Effector memory CD8-positive, alpha-beta T cell (primary cell): Measurements from ENCODE around the gene ADAMTS5.

ENCODE experiments used
- ATAC-seq: fragments of 150-1000 bp; cut with Tn5 transposase; replicated peaks from 2 replicates; pipeline ENCODE4 v1.10.0; 2021; ENCODE audit warnings: mild to moderate bottlenecking, moderate library complexity
- DNase-seq, 3 experiments: peaks; one replicate each; pipeline ENCODE4 v3.0.0; 2021
- H3K27ac Mint-ChIP-seq, 2 donors: one replicate each; pipeline ENCODE4 v1.8.0; 2022; ENCODE audit warnings: mild to moderate bottlenecking in 2 of 2, mixed read lengths in 2 of 2, moderate library complexity in 2 of 2
- H3K27me3 Mint-ChIP-seq, 2 donors: one replicate each; pipeline ENCODE4 v1.8.0; 2022; ENCODE audit warnings: mixed read lengths in 2 of 2
- H3K36me3 Mint-ChIP-seq: one replicate; pipeline ENCODE4 v1.8.0; 2022; ENCODE audit warnings: mild to moderate bottlenecking, moderate library complexity, mixed read lengths; ENCODE audit not compliant: insufficient read depth
- H3K4me1 Mint-ChIP-seq, 2 donors: one replicate each; pipeline ENCODE4 v1.8.0; 2022; ENCODE audit warnings: low read depth in 2 of 2, mixed read lengths in 2 of 2
- H3K4me3 Mint-ChIP-seq, 2 donors: one replicate each; pipeline ENCODE4 v1.8.0; 2022; ENCODE audit warnings: mild to moderate bottlenecking in 2 of 2, mixed read lengths in 2 of 2, moderate library complexity in 2 of 2
- H3K9me3 Mint-ChIP-seq, 2 donors: one replicate each; pipeline ENCODE4 v1.8.0; 2022; ENCODE audit warnings: mixed read lengths in 2 of 2
- total RNA-seq, 9 experiments: gene quantifications; one replicate each; lab custom pipeline; 2026; lab: John Stamatoyannopoulos, UW

The ADAMTS5 gene
- 0 to 0.30 (median 0) reads per million in 9 experiments for total RNA-seq

GRCh38 chr21:26967062-26967913, at the start of gene ADAMTS5:
Gene ADAMTS5, minus strand, starts transcription at chr21:26967088. Its CDS starts 697 bp downstream, at chr21:26966391.
- ATAC-seq, result no peak

GRCh38 chr21:27001526-27001925, 34.6 kb upstream of the ADAMTS5 start:
- DNase-seq, result no peak
- no peaks in the 10 kb centered on the region for H3K36me3 Mint-ChIP-seq
- H3K27ac Mint-ChIP-seq, result no peak overlapping the region
- ATAC-seq, result no peak
- H3K9me3 Mint-ChIP-seq, result no peaks in the 10 kb centered on the region
- no peaks in the 10 kb centered on the region for H3K4me1 Mint-ChIP-seq
- no peaks in the 10 kb centered on the region for H3K27me3 Mint-ChIP-seq
- H3K4me3 Mint-ChIP-seq, result no peak overlapping the region

More at GRCh38 chr21:26967062-26967913, at the start of gene ADAMTS5:
- H3K36me3 Mint-ChIP-seq, result no peaks in the 10 kb centered on the region
- no peaks in the 10 kb centered on the region for H3K9me3 Mint-ChIP-seq
- no peak for DNase-seq
- H3K4me1 Mint-ChIP-seq, result peaks cover 0 to 3% of the 10 kb centered on the region in 2 donors
- H3K27me3 Mint-ChIP-seq, result peaks cover 31 to 45% of the 10 kb centered on the region in 2 donors
- no peak within 1 kb of the TSS for H3K4me3 Mint-ChIP-seq
- H3K27ac Mint-ChIP-seq, result no peak within 1 kb of the TSS

- Mint-ChIP-seq H3K4me1 (no peaks in the 10 kb centered on the region), H3K9me3 (peaks cover 0 to 5% of the 10 kb centered on the region in 2 donors), H3K36me3 (no peaks in the 10 kb centered on the region), H3K27ac (no peak overlapping the region), H3K27me3 (no peaks in the 10 kb centered on the region), H3K4me3 (no peak overlapping the region)
- DNase-seq (no peak), ATAC-seq (no peak)
Measured at GRCh38 chr21:26983576-26983975, 16.7 kb upstream of the ADAMTS5 start.

GRCh38 chr21:26982767-26983166, 15.9 kb upstream of the ADAMTS5 start:
- no peak for ATAC-seq
- Mint-ChIP-seq H3K27ac (no peak overlapping the region), H3K36me3 (no peaks in the 10 kb centered on the region), H3K9me3 (peaks cover 0 to 5% of the 10 kb centered on the region in 2 donors), H3K27me3 (no peaks in the 10 kb centered on the region), H3K4me1 (no peaks in the 10 kb centered on the region), H3K4me3 (no peak overlapping the region)
- DNase-seq, result no peak

GRCh38 chr21:26977746-26978145, 10.9 kb upstream of the ADAMTS5 start:
- Mint-ChIP-seq H3K27me3 (no peaks in the 10 kb centered on the region), H3K36me3 (no peaks in the 10 kb centered on the region)

GRCh38 chr21:26973226-26973625, 6.3 kb upstream of the ADAMTS5 start:
- Mint-ChIP-seq H3K4me3 (no peak overlapping the region), H3K27ac (no peak overlapping the region), H3K27me3 (peaks cover 2 to 6% of the 10 kb centered on the region in 2 donors), H3K4me1 (no peaks in the 10 kb centered on the region), H3K36me3 (no peaks in the 10 kb centered on the region), H3K9me3 (no peaks in the 10 kb centered on the region)
- ATAC-seq (no peak), DNase-seq (no peak)

More at GRCh38 chr21:26977746-26978145, 10.9 kb upstream of the ADAMTS5 start:
- ATAC-seq, result no peak
- no peak for DNase-seq
- H3K4me1 Mint-ChIP-seq, result no peaks in the 10 kb centered on the region
- H3K9me3 Mint-ChIP-seq, result peaks cover 0 to 2% of the 10 kb centered on the region in 2 donors
- no peak overlapping the region for H3K4me3 Mint-ChIP-seq
- H3K27ac Mint-ChIP-seq, result no peak overlapping the region

GRCh38 chr21:26972192-26972591, 5.3 kb upstream of the ADAMTS5 start:
- DNase-seq (no peak), ATAC-seq (no peak)
- Mint-ChIP-seq H3K27ac (no peak overlapping the region), H3K9me3 (no peaks in the 10 kb centered on the region), H3K4me1 (peaks cover 0 to 3% of the 10 kb centered on the region in 2 donors), H3K27me3 (peaks cover 12 to 16% of the 10 kb centered on the region in 2 donors), H3K4me3 (no peak overlapping the region), H3K36me3 (no peaks in the 10 kb centered on the region)

- H3K9me3 Mint-ChIP-seq, result no peaks in the 10 kb centered on the region
- peaks cover 22 to 34% of the 10 kb centered on the region in 2 donors for H3K27me3 Mint-ChIP-seq
- no peak overlapping the region for H3K4me3 Mint-ChIP-seq
- DNase-seq (no peak), ATAC-seq (no peak)
- peaks cover 0 to 3% of the 10 kb centered on the region in 2 donors for H3K4me1 Mint-ChIP-seq
- H3K36me3 Mint-ChIP-seq, result no peaks in the 10 kb centered on the region
- H3K27ac Mint-ChIP-seq, result no peak overlapping the region
Measured at GRCh38 chr21:26969971-26970725, 3.3 kb upstream of the ADAMTS5 start.

- peaks cover 0 to 5% of the 10 kb centered on the region in 2 donors for H3K9me3 Mint-ChIP-seq
- no peaks in the 10 kb centered on the region for H3K36me3 Mint-ChIP-seq
- DNase-seq, result no peak
- H3K4me1 Mint-ChIP-seq, result peaks cover 0 to 3% of the 10 kb centered on the region in 2 donors
- H3K27ac Mint-ChIP-seq, result no peak overlapping the region
- ATAC-seq, result no peak
- H3K27me3 Mint-ChIP-seq, result peaks cover 31 to 50% of the 10 kb centered on the region in 2 donors
- H3K4me3 Mint-ChIP-seq, result no peak overlapping the region
Measured at GRCh38 chr21:26966649-26967061, 233 bp downstream of the ADAMTS5 start.

- peaks cover 0 to 3% of the 10 kb centered on the region in 2 donors for H3K4me1 Mint-ChIP-seq
- no peaks in the 10 kb centered on the region for H3K36me3 Mint-ChIP-seq
- H3K9me3 Mint-ChIP-seq, result peaks cover 0 to 5% of the 10 kb centered on the region in 2 donors
- peaks cover 31 to 52% of the 10 kb centered on the region in 2 donors for H3K27me3 Mint-ChIP-seq
- no peak overlapping the region for H3K27ac Mint-ChIP-seq
- H3K4me3 Mint-ChIP-seq, result no peak overlapping the region
- no peak for DNase-seq
- no peak for ATAC-seq
Measured at GRCh38 chr21:26965907-26966581, 844 bp downstream of the ADAMTS5 start.

- H3K36me3 Mint-ChIP-seq, result no peaks in the 10 kb centered on the region
- H3K4me3 Mint-ChIP-seq, result no peak overlapping the region
- ATAC-seq (no peak), DNase-seq (no peak)
- peaks cover 0 to 3% of the 10 kb centered on the region in 2 donors for H3K4me1 Mint-ChIP-seq
- H3K27me3 Mint-ChIP-seq, result peaks cover 31 to 52% of the 10 kb centered on the region in 2 donors
- H3K27ac Mint-ChIP-seq, result no peak overlapping the region
- peaks cover 0 to 5% of the 10 kb centered on the region in 2 donors for H3K9me3 Mint-ChIP-seq
Measured at GRCh38 chr21:26965040-26965906, 1.6 kb downstream of the ADAMTS5 start.

- peaks cover 0 to 5% of the 10 kb centered on the region in 2 donors for H3K9me3 Mint-ChIP-seq
Measured at GRCh38 chr21:26964170-26964778, 2.6 kb downstream of the ADAMTS5 start.

More at GRCh38 chr21:26964170-26964778, 2.6 kb downstream of the ADAMTS5 start:
- no peak for ATAC-seq
- H3K36me3 Mint-ChIP-seq, result no peaks in the 10 kb centered on the region
- H3K4me1 Mint-ChIP-seq, result peaks cover 0 to 3% of the 10 kb centered on the region in 2 donors
- peaks cover 31 to 52% of the 10 kb centered on the region in 2 donors for H3K27me3 Mint-ChIP-seq
- no peak for DNase-seq
- no peak overlapping the region for H3K27ac Mint-ChIP-seq
- no peak overlapping the region for H3K4me3 Mint-ChIP-seq
